ENCODE data around the gene ANKRD53.
"Not testable (repeated sequence)": the region's sequence is repeated elsewhere in the genome, so short reads cannot be mapped to it uniquely, and the experiment has no call there.

ANKRD53 gene

GRCh38 chr2:70992945-70993853 lies 14.8 kb downstream of the ANKRD53 start:
- DNase-seq: no peak

GRCh38 chr2:70994009-70994698 lies 15.7 kb downstream of the ANKRD53 start:
- DNase-seq: no peak

GRCh38 chr2:70994699-70995425 lies 16.4 kb downstream of the ANKRD53 start, which contains the start of gene TEX261:
Gene TEX261, minus strand, starts transcription at chr2:70994873. Its CDS starts 116 bp downstream, at chr2:70994757.
- peak; percentile 63 to 87 for DNase-seq

- peak in 1 of 2 experiments; percentile 4 for DNase-seq
These were observed 16.9 kb downstream of the ANKRD53 start for GRCh38 chr2:70995426-70995729.

GRCh38 chr2:70998885-70999284 lies 20.5 kb downstream of the ANKRD53 start:
- not testable (repeated sequence) for DNase-seq

- no peak for DNase-seq
These were observed 20.9 kb downstream of the ANKRD53 start for GRCh38 chr2:70999362-70999761.

- DNase-seq: not testable (repeated sequence)
These were observed 21.5 kb downstream of the ANKRD53 start for GRCh38 chr2:70999931-71000330.

GRCh38 chr2:71000780-71001591 lies 22.6 kb downstream of the ANKRD53 start:
- peak; percentile 27 to 75 for DNase-seq

GRCh38 chr2:71001592-71001927 lies 23.1 kb downstream of the ANKRD53 start:
- no peak for DNase-seq

- no peak for DNase-seq
These were observed 23.6 kb downstream of the ANKRD53 start for GRCh38 chr2:71001981-71002570.

GRCh38 chr2:71003396-71003795 lies 25.0 kb downstream of the ANKRD53 start:
- no peak for DNase-seq

GRCh38 chr2:71003966-71004755 lies 25.7 kb downstream of the ANKRD53 start:
- no peak for DNase-seq

GRCh38 chr2:71004857-71005256 lies 26.4 kb downstream of the ANKRD53 start:
- no peak for DNase-seq

GRCh38 chr2:71005271-71006202 lies 27.1 kb downstream of the ANKRD53 start:
- no peak for DNase-seq

- DNase-seq: no peak
These were observed 27.9 kb downstream of the ANKRD53 start for GRCh38 chr2:71006323-71006722.

- DNase-seq: no peak
These were observed 28.7 kb downstream of the ANKRD53 start for GRCh38 chr2:71006955-71007799.

GRCh38 chr2:71008342-71008741 lies 29.9 kb downstream of the ANKRD53 start:
- DNase-seq: no peak

GRCh38 chr2:71011786-71012185 lies 33.4 kb downstream of the ANKRD53 start:
- not testable (repeated sequence) for DNase-seq

GRCh38 chr2:71018625-71019024 lies 40.2 kb downstream of the ANKRD53 start:
- DNase-seq: no peak
